NT2/D1 (cell line): ENCODE results near the gene FAM81A.

Experiments used
- DNase-seq: peaks from one replicate; pipeline ENCODE4 v3.0.0-alpha.2; 2011; ENCODE audit warnings: low read depth, low spot score
- H3K27me3 ChIP-seq: 2 replicates; pipeline ENCODE4 v1.6.0; 2011; ENCODE audit warnings: mild to moderate bottlenecking; ENCODE audit not compliant: insufficient read length, insufficient read depth
- H3K36me3 ChIP-seq: 2 replicates; pipeline ENCODE4 v1.6.1; 2011; ENCODE audit warnings: mild to moderate bottlenecking, low read length, mixed read lengths; ENCODE audit not compliant: insufficient read depth, insufficient read length
- H3K4me1 ChIP-seq: 2 replicates; pipeline ENCODE4 v1.5.1; 2011; ENCODE audit not compliant: insufficient read depth, insufficient read length
- H3K4me3 ChIP-seq: 2 replicates; pipeline ENCODE4 v1.5.1; 2011; ENCODE audit warnings: low read depth; ENCODE audit not compliant: insufficient read length
- H3K9ac ChIP-seq: 2 replicates; pipeline ENCODE4 v1.6.0; 2011; ENCODE audit warnings: low read depth; ENCODE audit not compliant: insufficient read length
- H3K9me3 ChIP-seq: 2 replicates; pipeline ENCODE4 v1.5.1; 2011; ENCODE audit warnings: mild to moderate bottlenecking, low read length; ENCODE audit not compliant: insufficient read depth
- SUZ12 ChIP-seq: IDR thresholded peaks from 2 replicates; pipeline ENCODE4 v1.6.1; 2011; ENCODE audit not compliant: insufficient read length, insufficient read depth; ENCODE audit errors: extremely low read depth
- YY1 ChIP-seq: IDR thresholded peaks from 2 replicates; pipeline ENCODE4 v1.6.1; 2011; ENCODE audit not compliant: insufficient read length, insufficient read depth
- ZNF274 ChIP-seq: IDR thresholded peaks from 2 replicates; pipeline ENCODE4 v1.6.1; 2011; ENCODE audit warnings: mild to moderate bottlenecking, low read depth, low read length

Gene FAM81A

GRCh38 chr15:59432389-59432788 is 5.6 kb upstream of the FAM81A start:
- Histone ChIP-seq H3K27me3 (peaks cover 39% of the 10 kb centered on the region), H3K36me3 (no peaks in the 10 kb centered on the region), H3K9me3 (peaks cover 23% of the 10 kb centered on the region), H3K4me3 (no peak overlapping the region), H3K4me1 (no peaks in the 10 kb centered on the region), H3K9ac (no peak overlapping the region)
- TF ChIP-seq YY1 (no peak), SUZ12 (no peak), ZNF274 (no peak)
- no peak for DNase-seq

- peaks cover 58% of the 10 kb centered on the region for H3K27me3 ChIP-seq
- no peak overlapping the region for H3K9ac ChIP-seq
- TF ChIP-seq ZNF274, result no peak
- TF ChIP-seq SUZ12, result no peak
- no peak for TF ChIP-seq YY1
Observed at GRCh38 chr15:59434481-59434880, 3.5 kb upstream of the FAM81A start.

GRCh38 chr15:59436774-59437141 is 1.2 kb upstream of the FAM81A start:
- DNase-seq, result no peak
- no peak overlapping the region for H3K9ac ChIP-seq
- peaks cover 70% of the 10 kb centered on the region for H3K27me3 ChIP-seq
- no peak for TF ChIP-seq ZNF274
- TF ChIP-seq YY1, result no peak
- TF ChIP-seq SUZ12, result peak; percentile 33
- no peaks in the 10 kb centered on the region for H3K9me3 ChIP-seq
- no peak overlapping the region for H3K4me3 ChIP-seq
- H3K36me3 ChIP-seq, result no peaks in the 10 kb centered on the region
- no peaks in the 10 kb centered on the region for H3K4me1 ChIP-seq

More at GRCh38 chr15:59434481-59434880, 3.5 kb upstream of the FAM81A start:
- Histone ChIP-seq H3K4me3 (no peak overlapping the region), H3K9me3 (peaks cover 6% of the 10 kb centered on the region; the same call in 1 of the 2 replicates), H3K36me3 (no peaks in the 10 kb centered on the region), H3K4me1 (no peaks in the 10 kb centered on the region)
- no peak for DNase-seq

- Histone ChIP-seq H3K27me3 (peaks cover 70% of the 10 kb centered on the region), H3K9me3 (no peaks in the 10 kb centered on the region), H3K9ac (peak overlapping the region; percentile 47), H3K36me3 (no peaks in the 10 kb centered on the region), H3K4me3 (peak overlapping the region; percentile 41), H3K4me1 (no peaks in the 10 kb centered on the region)
- DNase-seq, result no peak
- no peak for TF ChIP-seq YY1
- TF ChIP-seq ZNF274, result no peak
- no peak for TF ChIP-seq SUZ12
Observed at GRCh38 chr15:59437142-59437816, 707 bp upstream of the FAM81A start.

- peaks cover 67% of the 10 kb centered on the region for H3K27me3 ChIP-seq
- H3K9ac ChIP-seq, result peak overlapping the region; percentile 76
- TF ChIP-seq YY1 (no peak), SUZ12 (peak; percentile 44), ZNF274 (no peak)
- H3K4me1 ChIP-seq, result no peaks in the 10 kb centered on the region
- DNase-seq, result no peak
- peak overlapping the region; percentile 67 for H3K4me3 ChIP-seq
- no peaks in the 10 kb centered on the region for H3K36me3 ChIP-seq
- no peaks in the 10 kb centered on the region for H3K9me3 ChIP-seq
Observed at GRCh38 chr15:59438625-59439290, 772 bp downstream of the FAM81A start.

- Histone ChIP-seq H3K36me3 (no peaks in the 10 kb centered on the region), H3K9me3 (no peaks in the 10 kb centered on the region), H3K27me3 (peaks cover 58% of the 10 kb centered on the region), H3K4me1 (no peaks in the 10 kb centered on the region), H3K9ac (no peak overlapping the region), H3K4me3 (no peak overlapping the region)
- no peak for DNase-seq
- TF ChIP-seq ZNF274 (no peak), YY1 (no peak), SUZ12 (no peak)
Observed at GRCh38 chr15:59439576-59439975, 1.6 kb downstream of the FAM81A start.

GRCh38 chr15:59443341-59444072 is 5.5 kb downstream of the FAM81A start:
- no peaks in the 10 kb centered on the region for H3K36me3 ChIP-seq
- no peaks in the 10 kb centered on the region for H3K9me3 ChIP-seq
- H3K9ac ChIP-seq, result no peak overlapping the region
- H3K4me3 ChIP-seq, result no peak overlapping the region
- no peak for DNase-seq
- TF ChIP-seq YY1 (no peak), SUZ12 (no peak), ZNF274 (no peak)
- H3K4me1 ChIP-seq, result no peaks in the 10 kb centered on the region
- peaks cover 21% of the 10 kb centered on the region for H3K27me3 ChIP-seq
